CD4-positive, alpha-beta T cell treated with Interleukin-1 beta for 1 hour (primary cell): ENCODE results near the gene PAPPA.

Source experiments
- DNase-seq, 2 donors: peaks; one replicate each; pipeline ENCODE4 v3.0.0-alpha.2; 2020 to 2022

The PAPPA gene

GRCh38 chr9:116393198-116393597 lies 239.6 kb downstream of the PAPPA start:
- no peak for DNase-seq

- no peak for DNase-seq
Observed at GRCh38 chr9:116394070-116394469, 240.5 kb downstream of the PAPPA start.

- DNase-seq = no peak
Observed at GRCh38 chr9:116394894-116395698, 241.5 kb downstream of the PAPPA start.

DNA sequence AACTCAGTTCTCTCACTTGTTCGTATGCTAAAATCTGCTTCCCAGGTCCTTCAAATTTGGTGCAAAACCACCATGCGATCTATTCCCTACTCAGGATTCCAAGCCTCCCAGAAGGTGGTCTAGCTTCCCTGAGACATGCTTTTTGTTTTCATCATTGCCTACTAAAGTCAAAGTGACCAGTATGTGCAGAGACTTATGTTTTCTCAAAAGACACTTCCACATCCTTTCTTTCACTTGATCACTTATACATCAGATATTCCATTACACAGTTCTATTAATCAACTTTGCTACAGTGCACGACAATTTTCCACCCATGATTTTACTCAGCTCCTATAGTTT lies 242.1 kb downstream of the PAPPA start:
- DNase-seq = no peak

- no peak for DNase-seq
Observed at GRCh38 chr9:116403171-116403570, 249.6 kb downstream of the PAPPA start.

- DNase-seq = no peak
Observed at GRCh38 chr9:116404228-116404627, 250.6 kb downstream of the PAPPA start.

GRCh38 chr9:116405321-116405720 lies 251.7 kb downstream of the PAPPA start:
- DNase-seq = no peak

GRCh38 chr9:116406469-116406868 lies 252.9 kb downstream of the PAPPA start:
- no peak for DNase-seq

- DNase-seq = no peak
Observed at GRCh38 chr9:116409129-116409528, 255.5 kb downstream of the PAPPA start.

DNA sequence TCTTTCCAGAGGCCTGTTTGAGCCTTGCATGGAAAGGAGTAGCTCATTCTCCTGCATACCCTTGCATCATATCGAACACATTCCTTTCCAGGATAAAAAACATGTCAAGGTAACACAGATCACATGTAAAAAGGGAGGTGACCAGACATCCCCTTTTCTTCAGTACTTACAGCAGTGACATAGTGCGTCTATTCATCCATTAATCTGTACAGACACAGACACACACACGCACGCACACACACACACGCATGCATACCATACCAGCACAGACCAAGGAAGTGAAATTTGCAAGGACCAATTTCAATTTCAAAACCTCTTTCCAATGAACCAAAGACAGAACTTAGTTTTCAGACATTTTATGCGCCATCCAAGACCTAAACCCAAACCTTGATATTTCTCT lies 256.0 kb downstream of the PAPPA start:
- DNase-seq = no peak

DNA sequence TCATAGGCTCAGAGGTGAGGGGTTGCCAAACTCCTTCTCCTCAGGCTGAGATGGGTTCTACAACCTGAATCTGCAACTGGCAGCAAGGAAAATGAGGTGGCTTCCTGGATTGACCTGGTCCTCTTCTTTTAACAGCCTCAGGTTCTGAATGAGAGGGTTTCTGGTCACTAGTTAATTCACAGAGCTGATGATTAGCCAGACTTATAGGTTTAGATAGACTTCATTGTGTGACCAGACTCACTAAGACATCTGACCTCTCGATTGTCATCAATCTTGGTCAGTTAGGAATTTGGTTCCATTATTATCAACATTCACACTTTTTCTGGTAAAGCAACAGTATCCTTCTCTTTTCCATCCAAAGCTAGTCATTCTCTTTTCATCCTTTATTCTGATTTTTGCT lies 257.9 kb downstream of the PAPPA start:
- DNase-seq = no peak

- no peak for DNase-seq
Observed at GRCh38 chr9:116414374-116414773, 260.8 kb downstream of the PAPPA start.

GRCh38 chr9:116416421-116416820 lies 262.8 kb downstream of the PAPPA start:
- no peak for DNase-seq

- no peak for DNase-seq
Observed at GRCh38 chr9:116417464-116417863, 263.9 kb downstream of the PAPPA start.

DNA sequence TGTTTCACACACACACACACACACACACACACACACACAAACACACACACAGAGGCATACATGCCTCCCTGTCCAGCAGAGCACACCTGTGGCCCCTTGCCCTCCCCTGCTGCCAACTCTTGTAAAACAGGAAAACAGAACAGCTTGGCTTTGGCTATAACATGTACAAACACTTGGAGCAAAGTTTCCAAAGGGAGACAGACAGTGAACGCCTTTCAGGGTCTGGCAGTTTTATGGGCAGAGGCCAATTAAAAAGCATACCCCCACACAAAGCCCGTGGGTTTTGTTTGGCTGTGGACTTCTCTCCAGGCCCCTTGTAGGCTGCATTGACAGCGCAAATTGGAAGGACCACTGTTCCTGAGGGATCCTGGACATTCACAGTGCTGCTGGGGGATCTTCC lies 265.6 kb downstream of the PAPPA start:
- no peak for DNase-seq

- DNase-seq = no peak
Observed at GRCh38 chr9:116420993-116421538, 267.5 kb downstream of the PAPPA start.

- DNase-seq = no peak
Observed at GRCh38 chr9:116422119-116422979, 268.8 kb downstream of the PAPPA start.

DNA sequence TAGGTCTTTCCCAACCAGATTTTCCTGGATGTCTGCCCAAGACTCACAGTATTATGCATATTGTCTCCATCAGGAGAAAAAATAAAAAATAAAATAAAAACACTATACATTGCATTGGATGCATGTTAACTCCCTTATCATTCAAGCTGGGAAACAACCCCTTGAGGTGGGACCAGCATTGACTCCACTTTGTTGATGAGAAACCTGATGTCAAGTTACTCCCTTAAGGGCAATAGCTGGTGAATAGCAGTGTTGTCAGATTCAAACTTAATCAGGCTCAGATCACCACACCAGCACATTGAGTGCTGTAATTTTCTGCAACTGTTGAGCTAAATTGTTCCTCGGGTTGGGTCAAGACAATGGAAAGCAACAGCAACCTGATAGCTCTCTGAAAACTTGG lies 269.6 kb downstream of the PAPPA start:
- no peak for DNase-seq

- no peak for DNase-seq
Observed at GRCh38 chr9:116425244-116425643, 271.7 kb downstream of the PAPPA start.

DNA sequence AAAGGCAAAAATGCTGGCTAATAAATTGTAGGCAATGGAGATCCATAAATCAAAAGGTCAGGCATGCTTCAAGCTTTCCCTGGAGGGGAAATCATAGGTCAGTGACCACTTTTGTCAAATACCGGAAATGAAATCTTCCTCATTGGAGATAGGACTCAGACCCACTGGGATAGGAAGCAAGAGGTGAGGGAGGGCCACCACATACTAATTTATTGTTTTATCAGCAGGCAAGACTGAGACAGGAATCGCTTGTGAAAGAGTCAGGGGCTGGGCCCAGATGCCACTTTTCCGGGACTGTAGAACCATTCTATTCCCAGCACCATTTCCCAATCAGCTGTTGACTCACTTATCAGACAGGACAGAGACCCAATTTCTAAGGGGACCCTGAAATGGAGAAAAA lies 277.3 kb downstream of the PAPPA start:
- DNase-seq = no peak

DNA sequence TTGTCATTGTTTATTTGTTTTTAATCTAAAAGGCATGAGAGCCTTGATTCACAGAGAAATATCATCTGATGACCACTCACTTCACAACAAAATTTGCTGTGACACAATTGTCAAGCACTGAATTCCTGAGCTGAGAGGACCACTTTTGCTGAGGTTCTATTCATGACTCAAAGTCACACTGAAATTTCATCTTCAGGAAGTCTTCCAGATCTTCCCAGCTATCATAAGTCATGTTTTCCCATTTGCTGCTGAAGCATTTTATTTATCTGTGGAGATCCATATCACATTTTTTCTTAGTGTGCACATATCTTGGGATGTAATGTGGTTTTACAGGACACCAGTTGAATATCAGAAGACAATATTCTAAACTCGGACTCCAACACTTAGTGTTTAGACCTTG lies 278.5 kb downstream of the PAPPA start:
- no peak for DNase-seq

GRCh38 chr9:116434314-116434713 lies 280.7 kb downstream of the PAPPA start:
- DNase-seq = no peak

GRCh38 chr9:116435706-116436105 lies 282.1 kb downstream of the PAPPA start:
- no peak for DNase-seq

- DNase-seq = no peak
Observed at GRCh38 chr9:116436121-116436520, 282.5 kb downstream of the PAPPA start.
